ENCODE data around the gene CEP63.
A peak's percentile ranks its signal among the peaks of the same experiment; 100 is the strongest.

Gene CEP63

GRCh38 chr3:134495980-134496379, 10.1 kb downstream of the CEP63 start:
- no peak for TF ChIP-seq CTCF (IDR thresholded peaks at IDR 0.05; ENCODE audit: insufficient read depth, low read depth, low read length, missing control alignments)
- DNase-seq (ENCODE audit: low read depth), result no peak
- H3K4me3 ChIP-seq (ENCODE audit: low read depth, low read length), result no peak overlapping the region

- TF ChIP-seq CTCF (IDR thresholded peaks at IDR 0.05; ENCODE audit: insufficient read depth, low read depth, low read length, missing control alignments), result no peak
- peak; percentile 52 for DNase-seq (ENCODE audit: low read depth)
- no peak overlapping the region for H3K4me3 ChIP-seq (ENCODE audit: low read depth, low read length)
Measured at GRCh38 chr3:134496471-134497071, 10.7 kb downstream of the CEP63 start.

- no peak for DNase-seq (ENCODE audit: low read depth)
- H3K4me3 ChIP-seq (ENCODE audit: low read depth, low read length), result no peak overlapping the region
- TF ChIP-seq CTCF (IDR thresholded peaks at IDR 0.05; ENCODE audit: insufficient read depth, low read depth, low read length, missing control alignments), result no peak
Measured at GRCh38 chr3:134503266-134503665, 17.4 kb downstream of the CEP63 start.

GRCh38 chr3:134504132-134504531, 18.3 kb downstream of the CEP63 start:
- no peak for DNase-seq (ENCODE audit: low read depth)
- no peak for TF ChIP-seq CTCF (IDR thresholded peaks at IDR 0.05; ENCODE audit: insufficient read depth, low read depth, low read length, missing control alignments)

GRCh38 chr3:134505485-134505884, 19.6 kb downstream of the CEP63 start:
- TF ChIP-seq CTCF (IDR thresholded peaks at IDR 0.05; ENCODE audit: insufficient read depth, low read depth, low read length, missing control alignments), result no peak
- no peak overlapping the region for H3K4me3 ChIP-seq (ENCODE audit: low read depth, low read length)
- no peak for DNase-seq (ENCODE audit: low read depth)

More at GRCh38 chr3:134504132-134504531, 18.3 kb downstream of the CEP63 start:
- H3K4me3 ChIP-seq (ENCODE audit: low read depth, low read length), result no peak overlapping the region

- H3K4me3 ChIP-seq (ENCODE audit: low read depth, low read length), result no peak overlapping the region
- no peak for TF ChIP-seq CTCF (IDR thresholded peaks at IDR 0.05; ENCODE audit: insufficient read depth, low read depth, low read length, missing control alignments)
- no peak for DNase-seq (ENCODE audit: low read depth)
Measured at GRCh38 chr3:134511500-134511899, 25.6 kb downstream of the CEP63 start.

- DNase-seq (ENCODE audit: low read depth), result no peak
- TF ChIP-seq CTCF (IDR thresholded peaks at IDR 0.05; ENCODE audit: insufficient read depth, low read depth, low read length, missing control alignments), result no peak
Measured at GRCh38 chr3:134516905-134517304, 31.0 kb downstream of the CEP63 start.

More at GRCh38 chr3:134516905-134517304, 31.0 kb downstream of the CEP63 start:
- H3K4me3 ChIP-seq (ENCODE audit: low read depth, low read length), result no peak overlapping the region
